HCT116 (cell line): Measurements from ENCODE around the gene NT5DC3. TPM values are rescaled to one million over a fixed set of nuclear protein-coding genes. Genes with fewer than 3 reads are reported as not detected.

ENCODE experiments used
- ATAC-seq: fragments of 200-7000 bp; cut with Tn5 transposase; 2 replicates; pipeline ENCODE4 v1.9.1; 2020; ENCODE audit warnings: mild to moderate bottlenecking, moderate library complexity
- BruUV-seq: library from RNA; stranded (reverse); fragments of 400-500 nt; replicated peaks from 2 replicates; lab custom pipeline; 2021; lab: Mats Ljungman, UMichigan
- CTCF ChIA-PET: fragments of 300-600 bp; sonication (Branson Sonifier 250); formaldehyde crosslinking; loops from one replicate; lab custom pipeline; 2021; ENCODE audit warnings: antibody characterized with exemption; lab: Charles Lee
- POLR2A ChIA-PET: fragments of 300-600, 350-600 bp; sonication (Branson Sonifier 250); formaldehyde crosslinking; loops from one replicate; lab custom pipeline; 2021; ENCODE audit warnings: antibody characterized with exemption; lab: Charles Lee
- RAD21 ChIA-PET, 2 experiments: fragments of 300-600 bp; sonication (Branson Sonifier 250); formaldehyde crosslinking; loops; one replicate each; lab custom pipeline; 2023; ENCODE audit warnings: low total read pairs in 2 of 2; ENCODE audit not compliant: uncharacterized antibody in 2 of 2, unreplicated experiment in 2 of 2, low non-redundant PET in 1 of 2; lab: Charles Lee
- DNase-seq: peaks from one replicate; pipeline ENCODE4 v3.0.0-alpha.2; 2010; ENCODE audit warnings: low read depth, low spot score
- H2AFZ ChIP-seq: fragments of 200-600 bp; shearing (Covaris generic), sonication (generic); 2 replicates; pipeline ENCODE4 v1.6.1; 2017; ENCODE audit warnings: low read depth, mixed run types, mixed read lengths, antibody characterized with exemption, low read length; ENCODE audit not compliant: poor library complexity, severe bottlenecking
- H3K27ac ChIP-seq: 2 replicates; pipeline ENCODE4 v1.5.1; 2012; ENCODE audit warnings: low read depth, low read length
- H3K27me3 ChIP-seq: fragments of 200-600 bp; sonication (generic); 2 replicates; pipeline ENCODE4 v1.6.1; 2016; ENCODE audit warnings: mixed run types, low read length, mixed read lengths; ENCODE audit not compliant: insufficient read depth
- H3K36me3 ChIP-seq, 2 experiments: fragments of 200-500 bp in 1 of 2; fragments of 200-600 bp in 1 of 2; sonication (Bioruptor generic) in 1 of 2; sonication (generic) in 1 of 2; 2 replicates each; pipeline versions ENCODE4 v1.5.1 to v1.6.1; 2014 to 2016; ENCODE audit warnings: low read length in 2 of 2, inconsistent platforms in 1 of 2, mixed read lengths in 1 of 2, mixed run types in 1 of 2; ENCODE audit not compliant: insufficient read depth in 2 of 2, control insufficient read depth in 1 of 2
- H3K4me1 ChIP-seq, 2 experiments: fragments of 200-600 bp in 1 of 2; sonication (generic) in 1 of 2; 2 replicates each; pipeline versions ENCODE4 v1.5.1 to v1.6.1; 2012 to 2017; ENCODE audit warnings: low read length in 2 of 2, inconsistent platforms in 1 of 2, mild to moderate bottlenecking in 1 of 2, mixed read lengths in 1 of 2, mixed run types in 1 of 2, moderate library complexity in 1 of 2; ENCODE audit not compliant: insufficient read depth in 2 of 2, control insufficient read depth in 1 of 2
- H3K4me2 ChIP-seq: fragments of 200-600 bp; sonication (generic); 2 replicates; pipeline ENCODE4 v1.6.1; 2017; ENCODE audit warnings: mixed run types, low read length, mixed read lengths
- H3K4me3 ChIP-seq, 2 experiments: fragments of 200-600 bp in 1 of 2; sonication (generic) in 1 of 2; replicated peaks in 1 of 2; 2 replicates each; pipeline ENCODE4 v1.5.1; 2011 to 2016; ENCODE audit warnings: low read length in 2 of 2, control low read depth in 1 of 2, low read depth in 1 of 2, mild to moderate bottlenecking in 1 of 2, mixed read lengths in 1 of 2, mixed run types in 1 of 2
- H3K79me2 ChIP-seq: fragments of 200-600 bp; sonication (generic); 2 replicates; pipeline ENCODE4 v1.6.1; 2017; ENCODE audit warnings: mild to moderate bottlenecking, mixed run types, low read length, moderate library complexity, mixed read lengths; ENCODE audit not compliant: insufficient read depth
- H3K9ac ChIP-seq: fragments of 200-600 bp; sonication (generic); 2 replicates; pipeline ENCODE4 v1.6.1; 2016; ENCODE audit warnings: low read length, mixed read lengths
- H3K9me2 ChIP-seq: fragments of 200-600 bp; sonication (generic), shearing (Covaris generic); 2 replicates; pipeline ENCODE4 v1.6.1; 2017; ENCODE audit warnings: mixed run types, mild to moderate bottlenecking, moderate library complexity; ENCODE audit not compliant: insufficient read depth
- H3K9me3 ChIP-seq, 2 experiments: fragments of 200-500 bp in 1 of 2; fragments of 200-600 bp in 1 of 2; sonication (Bioruptor generic) in 1 of 2; sonication (generic) in 1 of 2; 2 replicates each; pipeline ENCODE4 v1.6.1; 2014 to 2017; ENCODE audit warnings: low read length in 2 of 2, mixed read lengths in 2 of 2, inconsistent platforms in 1 of 2, low read depth in 1 of 2, mild to moderate bottlenecking in 1 of 2, mixed run types in 1 of 2, moderate library complexity in 1 of 2; ENCODE audit not compliant: control insufficient read depth in 1 of 2, insufficient read depth in 1 of 2
- H4K20me1 ChIP-seq: fragments of 200-600 bp; sonication (generic), shearing (Covaris generic); 2 replicates; pipeline ENCODE4 v1.6.1; 2017; ENCODE audit warnings: mixed run types, mild to moderate bottlenecking, moderate library complexity; ENCODE audit not compliant: insufficient read depth
- CEBPB ChIP-seq: IDR thresholded peaks from 2 replicates; pipeline ENCODE4 v1.6.1; 2012; ENCODE audit warnings: low read depth
- EGR1 ChIP-seq: IDR thresholded peaks from 2 replicates; pipeline ENCODE4 v1.6.1; 2012; ENCODE audit warnings: low read depth
- ELF1 ChIP-seq: IDR thresholded peaks from 2 replicates; pipeline ENCODE4 v1.6.1; 2012; ENCODE audit warnings: low read depth, borderline replicate concordance
- EZH2 ChIP-seq: fragments of 200-600 bp; sonication (generic); IDR thresholded peaks from 2 replicates; pipeline ENCODE4 v1.6.1; 2017; ENCODE audit warnings: antibody characterized with exemption, mixed run types
- FOSL1 ChIP-seq: IDR thresholded peaks from 2 replicates; pipeline ENCODE4 v1.6.1; 2012; ENCODE audit warnings: low read depth
- JUND ChIP-seq: IDR thresholded peaks from 2 replicates; pipeline ENCODE4 v1.6.1; 2012
- POLR2A ChIP-seq: IDR thresholded peaks from 2 replicates; pipeline ENCODE4 v1.7.0; 2011; ENCODE audit warnings: borderline replicate concordance; ENCODE audit not compliant: insufficient read depth, insufficient read length; ENCODE audit errors: extremely low read depth
- RAD21 ChIP-seq: IDR thresholded peaks from 2 replicates; pipeline ENCODE4 v1.6.1; 2012; ENCODE audit warnings: low read depth, mild to moderate bottlenecking
- SIN3A ChIP-seq: IDR thresholded peaks from 2 replicates; pipeline ENCODE4 v1.6.1; 2012; ENCODE audit warnings: low read depth
- SP1 ChIP-seq: IDR thresholded peaks from 2 replicates; pipeline ENCODE4 v1.6.1; 2012; ENCODE audit warnings: low read depth
- YY1 ChIP-seq: IDR thresholded peaks from 2 replicates; pipeline ENCODE4 v1.6.1; 2011; ENCODE audit warnings: low read length, low read depth, moderate library complexity, mild to moderate bottlenecking; ENCODE audit not compliant: insufficient replicate concordance; ENCODE audit errors: extremely low read depth
- ZNF274 ChIP-seq: fragments of 200-500 bp; sonication (Bioruptor generic); IDR thresholded peaks from 2 replicates; pipeline ENCODE4 v1.6.1; 2014; ENCODE audit warnings: mild to moderate bottlenecking, low read depth, low read length, inconsistent platforms
- intact Hi-C: fragments of 100-400 bp; cut with micrococcal nuclease; formaldehyde crosslinking; loops from 2 replicates; pipeline ENCODE4 v1.10.0; 2022
- total RNA-seq: library from RNA; stranded (reverse); gene quantifications from one replicate; pipeline ENCODE4 v1.2.1, GENCODE V29; 2021; ENCODE audit not compliant: unreplicated experiment
- TF ChIP-seq, protein P1 (sequence below): IDR thresholded peaks from 2 replicates; pipeline ENCODE4 v1.6.1; 2012
- TF ChIP-seq, protein P2 (sequence below): IDR thresholded peaks from 2 replicates; pipeline ENCODE4 v1.6.1; 2011; ENCODE audit warnings: mild to moderate bottlenecking, low read length, moderate library complexity; ENCODE audit not compliant: insufficient replicate concordance; ENCODE audit errors: extremely low read depth
- TF ChIP-seq, protein P3 (sequence below), 3 experiments: fragments of 200-600 bp in 1 of 3; sonication (generic) in 1 of 3; IDR thresholded peaks in 2 of 3; conservative IDR thresholded peaks in 1 of 3; 2 replicates each; pipeline ENCODE4 v1.5.1; 2012 to 2017; ENCODE audit warnings: low read depth in 2 of 3, low read length in 2 of 3, antibody characterized with exemption in 1 of 3, borderline replicate concordance in 1 of 3, control low read depth in 1 of 3, mild to moderate bottlenecking in 1 of 3, mixed read lengths in 1 of 3, mixed run types in 1 of 3, moderate library complexity in 1 of 3; ENCODE audit not compliant: insufficient read depth in 1 of 3

The NT5DC3 gene
- total RNA-seq, 1 experiment from 2014 or later, result 18.7 TPM

DNA sequence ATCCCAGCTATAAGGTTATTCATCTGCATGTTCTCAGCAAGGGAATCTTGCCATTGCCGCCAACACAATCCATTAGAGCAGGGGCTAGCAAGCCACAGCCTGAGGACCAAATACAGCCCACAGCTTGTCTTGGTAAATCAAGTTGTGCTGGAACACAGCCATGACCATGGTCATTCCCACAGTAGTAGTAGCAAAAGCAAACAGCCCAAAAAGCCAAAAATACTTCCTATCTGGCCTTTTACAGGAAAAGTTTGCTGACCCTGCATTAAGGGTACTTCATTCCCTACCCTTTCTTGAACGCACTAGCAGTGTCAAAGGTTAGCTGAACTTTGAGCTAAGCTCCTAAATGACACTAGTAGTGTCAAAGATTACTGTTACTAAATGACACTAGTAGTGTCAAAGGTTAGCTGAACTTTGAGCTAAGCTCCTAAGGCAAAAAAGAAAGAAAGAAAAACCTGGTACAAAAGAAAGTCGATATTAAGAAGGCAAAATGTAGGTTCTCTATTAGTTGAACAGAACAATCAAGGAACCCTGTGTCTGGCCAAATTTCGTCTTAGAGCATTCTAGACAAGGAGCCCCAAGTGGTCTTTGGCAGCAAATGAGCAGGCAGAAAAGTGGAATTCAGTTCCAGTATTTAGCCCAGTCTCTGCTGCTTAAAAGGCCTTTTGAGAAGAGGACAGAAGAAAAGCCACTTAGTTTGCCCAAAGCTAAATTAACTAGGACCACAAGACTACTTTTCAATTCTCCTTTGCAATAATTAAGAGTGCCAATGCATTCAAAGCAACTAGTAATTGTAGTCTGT lies 67.7 kb downstream of the NT5DC3 start:
- intact Hi-C loops, result loop anchor here (5.0 to 10.0 kb wide), 2 partner anchors 171 to 334 kb away; no protein-coding TSS in a partner anchor
- no TSS peak for BruUV-seq
- no peaks in the 10 kb centered on the region for H4K20me1 ChIP-seq
- H3K36me3 ChIP-seq, result peaks cover 6 to 16% of the 10 kb centered on the region in 2 experiments; a peak in 3 of 4 replicates
- peaks cover 6 to 8% of the 10 kb centered on the region in 2 experiments; a peak in 2 of 4 replicates for H3K4me1 ChIP-seq
- ChIA-PET CTCF (no interaction called here), POLR2A (no interaction called here), RAD21 (no interaction called here)
- no peaks in the 10 kb centered on the region for H3K9me3 ChIP-seq
- H3K79me2 ChIP-seq, result no peaks in the 10 kb centered on the region
- H3K9me2 ChIP-seq, result no peaks in the 10 kb centered on the region
- H2AFZ ChIP-seq, result no peak overlapping the region
- H3K27ac ChIP-seq, result no peak overlapping the region
- H3K4me3 ChIP-seq, result no peak overlapping the region
- no peak overlapping the region for H3K9ac ChIP-seq
- no peak overlapping the region for H3K4me2 ChIP-seq
- ATAC-seq, result no peak
- no peak for DNase-seq
- no peaks in the 10 kb centered on the region for H3K27me3 ChIP-seq
- TF ChIP-seq POLR2A, result no peak
- TF ChIP-seq, protein P1, sequence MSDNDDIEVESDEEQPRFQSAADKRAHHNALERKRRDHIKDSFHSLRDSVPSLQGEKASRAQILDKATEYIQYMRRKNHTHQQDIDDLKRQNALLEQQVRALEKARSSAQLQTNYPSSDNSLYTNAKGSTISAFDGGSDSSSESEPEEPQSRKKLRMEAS, result no peak
- TF ChIP-seq FOSL1, result no peak
- TF ChIP-seq ELF1, result no peak
- TF ChIP-seq, protein P2, sequence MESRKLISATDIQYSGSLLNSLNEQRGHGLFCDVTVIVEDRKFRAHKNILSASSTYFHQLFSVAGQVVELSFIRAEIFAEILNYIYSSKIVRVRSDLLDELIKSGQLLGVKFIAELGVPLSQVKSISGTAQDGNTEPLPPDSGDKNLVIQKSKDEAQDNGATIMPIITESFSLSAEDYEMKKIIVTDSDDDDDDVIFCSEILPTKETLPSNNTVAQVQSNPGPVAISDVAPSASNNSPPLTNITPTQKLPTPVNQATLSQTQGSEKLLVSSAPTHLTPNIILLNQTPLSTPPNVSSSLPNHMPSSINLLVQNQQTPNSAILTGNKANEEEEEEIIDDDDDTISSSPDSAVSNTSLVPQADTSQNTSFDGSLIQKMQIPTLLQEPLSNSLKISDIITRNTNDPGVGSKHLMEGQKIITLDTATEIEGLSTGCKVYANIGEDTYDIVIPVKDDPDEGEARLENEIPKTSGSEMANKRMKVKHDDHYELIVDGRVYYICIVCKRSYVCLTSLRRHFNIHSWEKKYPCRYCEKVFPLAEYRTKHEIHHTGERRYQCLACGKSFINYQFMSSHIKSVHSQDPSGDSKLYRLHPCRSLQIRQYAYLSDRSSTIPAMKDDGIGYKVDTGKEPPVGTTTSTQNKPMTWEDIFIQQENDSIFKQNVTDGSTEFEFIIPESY, result no peak
- no peak for TF ChIP-seq SIN3A
- TF ChIP-seq, protein P3, sequence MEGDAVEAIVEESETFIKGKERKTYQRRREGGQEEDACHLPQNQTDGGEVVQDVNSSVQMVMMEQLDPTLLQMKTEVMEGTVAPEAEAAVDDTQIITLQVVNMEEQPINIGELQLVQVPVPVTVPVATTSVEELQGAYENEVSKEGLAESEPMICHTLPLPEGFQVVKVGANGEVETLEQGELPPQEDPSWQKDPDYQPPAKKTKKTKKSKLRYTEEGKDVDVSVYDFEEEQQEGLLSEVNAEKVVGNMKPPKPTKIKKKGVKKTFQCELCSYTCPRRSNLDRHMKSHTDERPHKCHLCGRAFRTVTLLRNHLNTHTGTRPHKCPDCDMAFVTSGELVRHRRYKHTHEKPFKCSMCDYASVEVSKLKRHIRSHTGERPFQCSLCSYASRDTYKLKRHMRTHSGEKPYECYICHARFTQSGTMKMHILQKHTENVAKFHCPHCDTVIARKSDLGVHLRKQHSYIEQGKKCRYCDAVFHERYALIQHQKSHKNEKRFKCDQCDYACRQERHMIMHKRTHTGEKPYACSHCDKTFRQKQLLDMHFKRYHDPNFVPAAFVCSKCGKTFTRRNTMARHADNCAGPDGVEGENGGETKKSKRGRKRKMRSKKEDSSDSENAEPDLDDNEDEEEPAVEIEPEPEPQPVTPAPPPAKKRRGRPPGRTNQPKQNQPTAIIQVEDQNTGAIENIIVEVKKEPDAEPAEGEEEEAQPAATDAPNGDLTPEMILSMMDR (IDR thresholded peaks at IDR 0.05 in 2 of 3, conservative IDR thresholded peaks at IDR 0.05 in 1 of 3; ENCODE audit: borderline replicate concordance in 1 of 3, insufficient read depth in 1 of 3, low read depth in 2 of 3, low read length in 2 of 3), result no peak
- no peak for TF ChIP-seq YY1
- TF ChIP-seq CEBPB, result no peak
- TF ChIP-seq ZNF274, result no peak
- no peak for TF ChIP-seq JUND
- no peak for TF ChIP-seq EZH2
- no peak for TF ChIP-seq SP1
- no peak for TF ChIP-seq RAD21
- no peak for TF ChIP-seq EGR1
- TF ChIP-seq, all 23 proteins: peak for 0
